Karpas-422 (cell line): ENCODE measurements around the gene GIMAP5. TPM values are rescaled to one million over a fixed set of nuclear protein-coding genes. Genes with fewer than 3 reads are reported as not detected.

Source experiments
- DNase-seq: peaks from one replicate; pipeline ENCODE4 v3.0.0-alpha.2; 2015
- H2AFZ ChIP-seq: fragments of 200-600 bp; sonication (generic); 2 replicates; pipeline ENCODE4 v1.6.1; 2014; ENCODE audit warnings: antibody characterized with exemption, low read length, mixed read lengths
- H3K27ac ChIP-seq: fragments of 200-600 bp; sonication (generic); 2 replicates; pipeline ENCODE4 v1.5.1; 2014; ENCODE audit warnings: mild to moderate bottlenecking, low read length, moderate library complexity
- H3K27me3 ChIP-seq: fragments of 200-600 bp; sonication (generic); 2 replicates; pipeline ENCODE4 v1.6.1; 2014; ENCODE audit warnings: low read length, mixed read lengths
- H3K36me3 ChIP-seq: fragments of 200-600 bp; sonication (generic); 2 replicates; pipeline ENCODE4 v1.6.1; 2014; ENCODE audit warnings: low read length, mixed read lengths; ENCODE audit not compliant: insufficient read depth
- H3K4me1 ChIP-seq: fragments of 200-600 bp; sonication (generic); 2 replicates; pipeline ENCODE4 v1.6.1; 2014; ENCODE audit warnings: mild to moderate bottlenecking, low read length, mixed read lengths
- H3K4me2 ChIP-seq: fragments of 200-600 bp; sonication (generic); 2 replicates; pipeline ENCODE4 v1.6.1; 2014; ENCODE audit warnings: low read length, low read depth, mild to moderate bottlenecking; ENCODE audit not compliant: poor library complexity, severe bottlenecking
- H3K4me3 ChIP-seq: fragments of 200-600 bp; sonication (generic); 2 replicates; pipeline ENCODE4 v1.5.1; 2014; ENCODE audit warnings: mild to moderate bottlenecking, antibody characterized with exemption, low read length, mixed read lengths
- H3K79me2 ChIP-seq: fragments of 200-600 bp; sonication (generic); 2 replicates; pipeline ENCODE4 v1.6.1; 2014; ENCODE audit warnings: mild to moderate bottlenecking, low read length, mixed read lengths
- H3K9ac ChIP-seq: fragments of 200-600 bp; sonication (generic); 2 replicates; pipeline ENCODE4 v1.6.0; 2014; ENCODE audit warnings: low read length
- H3K9me2 ChIP-seq: fragments of 200-600 bp; sonication (generic), shearing (Covaris generic); replicated peaks from 2 replicates; pipeline ENCODE4 v1.6.0; 2014; ENCODE audit warnings: mild to moderate bottlenecking, low read length, moderate library complexity; ENCODE audit not compliant: insufficient read depth
- H3K9me3 ChIP-seq: fragments of 300-700, 200-600 bp; sonication (generic); 2 replicates; pipeline ENCODE4 v1.6.1; 2014; ENCODE audit warnings: low read length, mixed read lengths
- H4K20me1 ChIP-seq: fragments of 200-600 bp; sonication (generic); 2 replicates; pipeline ENCODE4 v1.6.1; 2014; ENCODE audit warnings: mild to moderate bottlenecking, antibody characterized with exemption, low read length, low read depth; ENCODE audit not compliant: insufficient read depth
- total RNA-seq: library from RNA; depleted of rRNA; stranded (reverse); fragments of >200 nt; shearing (Covaris generic); gene quantifications from 2 replicates; pipeline ENCODE4 v1.2.3, GENCODE V29; 2014; ENCODE audit warnings: low replicate concordance

Gene GIMAP5
- total RNA-seq, 1 experiment from 2014 or later: not detected

DNA sequence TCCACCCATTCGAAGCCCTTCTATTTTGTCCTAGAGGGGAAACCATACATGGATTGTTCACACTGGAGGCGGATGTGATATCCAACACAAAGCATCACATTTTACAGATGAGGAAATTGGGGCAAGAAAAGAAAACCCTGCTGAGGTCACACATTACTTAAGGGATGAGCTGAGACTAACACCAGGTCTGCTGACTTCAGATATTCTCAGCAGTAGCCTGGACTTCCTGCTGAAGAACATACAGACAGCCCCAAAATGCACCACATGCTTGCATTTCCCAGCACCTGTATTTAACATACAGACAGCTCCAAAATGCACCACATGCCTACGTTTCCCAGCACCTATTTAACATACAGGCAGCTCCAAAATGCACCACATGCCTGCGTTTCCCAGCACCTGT is 11.2 kb downstream of the GIMAP5 start:
- Histone ChIP-seq H3K27me3 (no peaks in the 10 kb centered on the region), H3K4me3 (no peak overlapping the region), H3K4me2 (no peak overlapping the region), H3K4me1 (no peaks in the 10 kb centered on the region), H3K36me3 (no peaks in the 10 kb centered on the region), H3K27ac (no peak overlapping the region), H3K9me2 (no peaks in the 10 kb centered on the region), H2AFZ (no peak overlapping the region), H3K9me3 (no peaks in the 10 kb centered on the region), H4K20me1 (no peaks in the 10 kb centered on the region), H3K9ac (no peak overlapping the region), H3K79me2 (no peaks in the 10 kb centered on the region)
- DNase-seq: no peak

DNA sequence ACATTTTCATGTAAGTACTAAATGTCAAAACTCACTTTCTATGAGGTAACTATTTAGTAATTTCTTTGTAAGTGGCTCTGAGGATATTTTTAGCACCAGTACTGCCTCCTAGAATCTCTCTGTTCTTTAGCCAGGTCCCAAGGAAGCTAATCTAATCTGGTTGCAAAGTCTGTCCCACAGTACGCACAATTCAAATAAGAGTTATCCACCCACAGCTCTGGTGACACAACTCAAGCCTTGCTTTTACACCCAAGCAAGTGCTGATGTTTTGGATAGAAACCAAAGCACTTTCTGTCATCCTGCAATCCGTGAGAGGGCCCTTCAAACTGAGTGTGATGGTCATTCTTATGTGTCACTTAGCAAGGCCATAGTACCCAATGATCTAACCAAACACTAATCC is 14.5 kb downstream of the GIMAP5 start:
- no peaks in the 10 kb centered on the region for H3K27me3 ChIP-seq
- no peak overlapping the region for H3K4me3 ChIP-seq
- no peaks in the 10 kb centered on the region for H3K4me1 ChIP-seq
- no peak for DNase-seq
- no peak overlapping the region for H2AFZ ChIP-seq
- H3K9me3 ChIP-seq: no peaks in the 10 kb centered on the region
- no peak overlapping the region for H3K4me2 ChIP-seq
- no peaks in the 10 kb centered on the region for H3K9me2 ChIP-seq
- H3K79me2 ChIP-seq: no peaks in the 10 kb centered on the region
- H3K9ac ChIP-seq: no peak overlapping the region
- H3K27ac ChIP-seq: no peak overlapping the region
- no peaks in the 10 kb centered on the region for H4K20me1 ChIP-seq
- no peaks in the 10 kb centered on the region for H3K36me3 ChIP-seq

DNA sequence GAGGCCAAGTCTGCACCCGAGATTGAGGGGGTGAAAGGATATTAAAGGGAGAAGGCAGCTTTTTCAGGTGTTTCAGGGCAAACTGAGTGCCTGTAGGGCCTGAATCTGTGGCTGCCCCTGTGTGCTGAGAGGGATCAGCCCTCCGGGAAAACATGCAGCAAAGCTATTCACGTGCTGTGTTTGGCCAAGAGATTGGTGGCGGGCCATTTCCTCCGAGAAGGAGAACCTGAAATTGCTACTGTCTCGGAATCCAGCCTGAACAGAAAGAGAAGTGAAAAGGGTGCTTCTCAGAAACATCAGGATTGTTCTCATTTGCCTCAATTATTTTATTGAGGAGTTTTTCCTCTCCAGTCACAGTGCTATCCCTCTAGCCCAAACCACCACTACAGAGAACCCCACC is 16.0 kb downstream of the GIMAP5 start:
- no peak overlapping the region for H3K9ac ChIP-seq
- no peaks in the 10 kb centered on the region for H3K9me2 ChIP-seq
- H3K36me3 ChIP-seq: no peaks in the 10 kb centered on the region
- no peak overlapping the region for H2AFZ ChIP-seq
- H3K4me3 ChIP-seq: no peak overlapping the region
- H3K79me2 ChIP-seq: no peaks in the 10 kb centered on the region
- H3K27ac ChIP-seq: no peak overlapping the region
- no peaks in the 10 kb centered on the region for H3K27me3 ChIP-seq
- DNase-seq: no peak
- no peaks in the 10 kb centered on the region for H4K20me1 ChIP-seq
- no peaks in the 10 kb centered on the region for H3K4me1 ChIP-seq
- no peak overlapping the region for H3K4me2 ChIP-seq
- H3K9me3 ChIP-seq: no peaks in the 10 kb centered on the region

DNA sequence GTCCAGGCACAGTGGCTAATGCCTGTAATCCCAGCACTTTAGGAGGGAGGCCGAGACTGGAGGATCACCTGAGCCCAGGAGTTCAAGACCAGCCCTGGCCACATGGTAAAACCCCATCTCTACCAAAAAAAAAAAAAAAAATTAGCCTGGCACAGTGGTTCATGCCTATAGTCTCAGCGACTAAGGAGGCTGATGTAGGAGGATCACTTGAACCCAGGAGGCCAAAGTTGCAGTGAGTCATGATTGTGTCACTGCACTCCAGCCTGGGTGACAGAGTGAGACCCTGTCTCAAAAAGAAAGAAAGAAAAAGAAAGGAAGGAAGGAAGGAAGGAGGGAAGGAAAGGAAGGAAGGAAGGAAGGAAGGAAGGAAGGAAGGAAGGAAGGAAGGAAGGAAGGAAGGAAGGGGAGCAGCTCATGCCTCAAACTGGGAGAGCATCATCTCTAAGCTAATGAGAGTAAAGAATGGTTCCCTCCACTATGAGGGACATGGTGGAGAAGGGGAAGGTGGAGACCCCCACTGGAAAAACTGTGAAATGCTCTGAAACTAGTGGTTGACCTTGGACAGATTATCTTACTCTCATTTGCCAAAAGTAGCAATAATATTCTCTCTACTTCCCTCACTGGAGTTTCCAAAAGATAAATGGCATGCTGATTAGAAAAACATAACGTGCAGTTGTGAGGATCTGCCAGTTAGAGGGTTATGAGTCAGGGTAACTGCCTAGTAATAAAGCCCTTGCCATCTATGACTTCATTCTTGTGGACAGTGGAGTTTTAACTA is 16.8 kb downstream of the GIMAP5 start:
- no peaks in the 10 kb centered on the region for H3K79me2 ChIP-seq
- no peaks in the 10 kb centered on the region for H3K27me3 ChIP-seq
- H3K27ac ChIP-seq: no peak overlapping the region
- no peaks in the 10 kb centered on the region for H3K36me3 ChIP-seq
- H4K20me1 ChIP-seq: no peaks in the 10 kb centered on the region
- H3K9ac ChIP-seq: no peak overlapping the region
- no peaks in the 10 kb centered on the region for H3K9me2 ChIP-seq
- H3K4me3 ChIP-seq: no peak overlapping the region
- no peak overlapping the region for H3K4me2 ChIP-seq
- no peaks in the 10 kb centered on the region for H3K9me3 ChIP-seq
- peak; percentile 62 for DNase-seq
- no peak overlapping the region for H2AFZ ChIP-seq
- H3K4me1 ChIP-seq: no peaks in the 10 kb centered on the region

DNA sequence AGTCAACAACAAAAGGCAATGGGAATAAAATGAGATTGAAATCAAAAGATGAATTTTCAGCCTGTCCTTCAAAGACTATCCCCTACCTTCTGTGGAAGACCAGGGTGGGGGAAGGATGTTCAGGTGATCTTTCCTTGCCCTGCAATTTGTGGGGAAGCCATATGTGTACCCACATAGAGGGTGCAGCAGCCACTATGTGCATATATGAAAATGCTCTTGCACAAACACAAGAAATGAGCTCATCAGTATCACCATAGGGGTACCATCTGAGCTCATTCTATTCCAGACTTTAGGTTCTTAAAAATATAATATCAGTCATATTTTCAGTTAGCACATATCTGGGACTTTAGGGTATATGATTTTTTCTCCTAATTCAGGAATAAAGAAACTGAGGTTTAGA is 17.7 kb downstream of the GIMAP5 start:
- Histone ChIP-seq H4K20me1 (no peaks in the 10 kb centered on the region), H3K36me3 (no peaks in the 10 kb centered on the region), H3K9me3 (no peaks in the 10 kb centered on the region), H3K9ac (no peak overlapping the region), H3K9me2 (no peaks in the 10 kb centered on the region), H3K79me2 (no peaks in the 10 kb centered on the region), H3K4me1 (no peaks in the 10 kb centered on the region), H3K27me3 (no peaks in the 10 kb centered on the region), H2AFZ (no peak overlapping the region), H3K27ac (no peak overlapping the region), H3K4me3 (no peak overlapping the region), H3K4me2 (no peak overlapping the region)
- no peak for DNase-seq

DNA sequence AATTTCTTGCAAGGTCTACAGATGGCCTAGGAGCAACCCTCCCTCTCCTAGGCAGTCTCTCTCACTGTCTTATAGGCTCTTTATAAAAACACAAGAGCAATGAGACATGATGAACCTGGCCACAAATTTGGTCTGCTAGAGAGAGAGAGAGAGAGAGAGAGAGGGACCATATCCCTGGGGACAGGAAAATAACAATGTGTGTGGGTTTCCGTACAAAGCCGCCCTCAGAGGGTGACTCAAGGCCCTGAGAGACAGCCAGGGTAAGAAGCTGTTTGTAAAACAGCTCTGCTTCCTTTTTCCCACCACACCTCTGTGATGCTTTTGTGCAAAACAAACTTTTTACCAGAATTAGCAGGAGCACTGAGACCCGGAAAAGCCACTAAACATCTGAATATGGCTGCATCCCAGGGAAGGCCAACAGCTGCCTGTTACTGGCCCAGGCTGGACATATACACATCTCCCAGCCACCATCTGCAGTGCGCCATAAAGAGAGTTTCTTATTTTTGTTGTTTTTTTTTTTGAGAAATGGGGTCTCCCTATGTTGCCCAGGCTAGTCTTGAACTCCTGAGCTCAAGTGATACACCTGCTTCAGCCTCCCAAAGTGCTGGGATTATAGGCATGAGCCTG is 18.4 kb downstream of the GIMAP5 start:
- Histone ChIP-seq H2AFZ (no peak overlapping the region), H3K4me3 (no peak overlapping the region), H3K36me3 (no peaks in the 10 kb centered on the region), H3K9ac (no peak overlapping the region), H3K9me3 (no peaks in the 10 kb centered on the region), H3K4me2 (no peak overlapping the region), H3K79me2 (no peaks in the 10 kb centered on the region), H3K27me3 (no peaks in the 10 kb centered on the region), H3K9me2 (no peaks in the 10 kb centered on the region), H3K27ac (no peak overlapping the region), H4K20me1 (no peaks in the 10 kb centered on the region), H3K4me1 (no peaks in the 10 kb centered on the region)
- DNase-seq: no peak

DNA sequence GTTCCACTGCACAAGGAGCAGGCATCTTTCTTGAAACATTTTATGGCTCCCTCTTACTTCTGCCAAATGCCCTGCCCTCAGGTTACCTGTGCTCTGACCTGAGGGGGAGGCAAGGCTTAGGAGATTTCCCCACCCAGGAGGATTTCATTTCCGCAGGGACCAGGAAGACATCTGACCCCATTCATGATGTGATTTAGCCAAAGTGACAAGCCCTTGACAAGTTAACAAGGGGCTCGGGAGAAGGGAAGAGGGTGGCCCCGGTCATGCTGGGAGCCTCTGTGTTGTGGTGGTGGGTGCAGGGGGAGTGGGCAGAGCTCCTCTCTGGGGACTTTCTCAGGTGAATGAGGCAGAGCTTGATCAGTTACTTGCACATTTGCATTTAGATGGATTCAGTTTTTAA is 18.9 kb downstream of the GIMAP5 start:
- Histone ChIP-seq H3K4me3 (no peak overlapping the region), H2AFZ (no peak overlapping the region), H3K79me2 (no peaks in the 10 kb centered on the region), H3K27ac (no peak overlapping the region), H3K9me2 (no peaks in the 10 kb centered on the region), H3K9ac (no peak overlapping the region), H3K4me2 (no peak overlapping the region), H3K36me3 (no peaks in the 10 kb centered on the region), H3K4me1 (no peaks in the 10 kb centered on the region), H4K20me1 (no peaks in the 10 kb centered on the region), H3K27me3 (no peaks in the 10 kb centered on the region), H3K9me3 (no peaks in the 10 kb centered on the region)
- no peak for DNase-seq

DNA sequence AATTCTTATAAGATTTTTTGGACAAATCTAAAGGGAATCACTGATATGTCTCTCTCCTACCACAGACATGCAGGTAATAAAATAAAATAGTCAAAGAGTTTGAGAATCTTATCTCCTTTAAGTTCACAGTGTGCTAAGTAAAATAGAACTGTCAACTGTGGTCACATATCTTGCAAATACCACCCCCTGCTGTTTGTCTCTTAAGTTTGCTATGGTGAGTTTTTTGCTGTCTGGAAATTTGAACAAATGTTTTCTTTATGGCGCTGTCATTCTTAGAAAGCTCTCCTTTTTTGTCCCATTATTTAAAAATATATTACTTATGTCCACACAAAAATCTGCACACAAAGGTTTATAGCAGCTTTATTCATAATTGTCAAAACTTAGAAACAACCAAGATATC is 19.6 kb downstream of the GIMAP5 start:
- no peaks in the 10 kb centered on the region for H3K36me3 ChIP-seq
- H3K27ac ChIP-seq: no peak overlapping the region
- H3K9ac ChIP-seq: no peak overlapping the region
- no peak overlapping the region for H3K4me3 ChIP-seq
- DNase-seq: peak; percentile 52
- no peaks in the 10 kb centered on the region for H3K79me2 ChIP-seq
- no peak overlapping the region for H3K4me2 ChIP-seq
- no peaks in the 10 kb centered on the region for H3K4me1 ChIP-seq
- no peaks in the 10 kb centered on the region for H3K9me2 ChIP-seq
- no peaks in the 10 kb centered on the region for H3K27me3 ChIP-seq
- no peaks in the 10 kb centered on the region for H3K9me3 ChIP-seq
- H2AFZ ChIP-seq: no peak overlapping the region
- no peaks in the 10 kb centered on the region for H4K20me1 ChIP-seq
